Amniotic epithelial cell (primary cell): ENCODE measurements around the gene PECR.
"Not testable (repeated sequence)": the region's sequence is repeated elsewhere in the genome, so short reads cannot be mapped to it uniquely, and the experiment has no call there.

Experiments used
- DNase-seq: peaks from one replicate; pipeline ENCODE4 v3.0.0-alpha.2; 2010; ENCODE audit warnings: low read depth

PECR gene

GRCh38 chr2:216029416-216030129 lies 52.0 kb downstream of the PECR start:
- DNase-seq = no peak

- no peak for DNase-seq
These were observed 56.8 kb downstream of the PECR start for GRCh38 chr2:216024779-216025336.

GRCh38 chr2:216023055-216023648 lies 58.5 kb downstream of the PECR start:
- DNase-seq = peak; percentile 46

GRCh38 chr2:216021768-216022565 lies 59.6 kb downstream of the PECR start:
- no peak for DNase-seq

- no peak for DNase-seq
These were observed 62.9 kb downstream of the PECR start for GRCh38 chr2:216018709-216019108.

- peak; percentile 8 for DNase-seq
These were observed 64.2 kb downstream of the PECR start for GRCh38 chr2:216017365-216017764.

- no peak for DNase-seq
These were observed 65.0 kb downstream of the PECR start for GRCh38 chr2:216016581-216016980.

GRCh38 chr2:216015722-216016464 lies 65.7 kb downstream of the PECR start:
- no peak for DNase-seq

- no peak for DNase-seq
These were observed 66.6 kb downstream of the PECR start for GRCh38 chr2:216014986-216015385.

- DNase-seq = no peak
These were observed 67.6 kb downstream of the PECR start for GRCh38 chr2:216014006-216014405.

GRCh38 chr2:216013080-216013909 lies 68.3 kb downstream of the PECR start, which contains the start of gene MREG:
Gene MREG, minus strand, starts transcription at chr2:216013551. Its CDS starts 224 bp downstream, at chr2:216013327.
- peak; percentile 65 for DNase-seq

- no peak for DNase-seq
These were observed 68.9 kb downstream of the PECR start for GRCh38 chr2:216012830-216013079.

GRCh38 chr2:216012133-216012829 lies 69.3 kb downstream of the PECR start:
- peak; percentile 83 for DNase-seq

- not testable (repeated sequence) for DNase-seq
These were observed 72.4 kb downstream of the PECR start for GRCh38 chr2:216009215-216009614.

GRCh38 chr2:216008387-216008786 lies 73.2 kb downstream of the PECR start:
- no peak for DNase-seq

- DNase-seq = no peak
These were observed 75.4 kb downstream of the PECR start for GRCh38 chr2:216006164-216006663.

GRCh38 chr2:216004697-216005283 lies 76.8 kb downstream of the PECR start:
- no peak for DNase-seq

GRCh38 chr2:216003876-216004696 lies 77.5 kb downstream of the PECR start:
- DNase-seq = no peak

GRCh38 chr2:216002693-216003092 lies 78.9 kb downstream of the PECR start:
- DNase-seq = no peak
